Subcutaneous adipose tissue (tissue), 4 donors: ENCODE results near the gene RAB11FIP5. TPM values are rescaled to one million over a fixed set of nuclear protein-coding genes. Genes with fewer than 3 reads are reported as not detected.

Experiments used
- CTCF ChIP-seq: fragments of 450-650 bp; IDR thresholded peaks from one replicate; pipeline ENCODE4 v1.5.1; 2016; ENCODE audit warnings: low read depth, mild to moderate bottlenecking, control low read depth, antibody characterized with exemption, moderate library complexity
- total RNA-seq, 4 donors: library from RNA; depleted of rRNA; stranded (reverse); fragments of >200 nt; gene quantifications; one replicate each; pipeline ENCODE4 v1.1.0, GENCODE V29; 2016

Gene RAB11FIP5
- total RNA-seq, 4 donors from 2014 or later: 12.2 to 21.1 (median 15.5) TPM

GRCh38 chr2:73099486-73099885 is 13.3 kb downstream of the RAB11FIP5 start:
- TF ChIP-seq CTCF: no peak

GRCh38 chr2:73095910-73096309 is 16.8 kb downstream of the RAB11FIP5 start:
- TF ChIP-seq CTCF: no peak

DNA sequence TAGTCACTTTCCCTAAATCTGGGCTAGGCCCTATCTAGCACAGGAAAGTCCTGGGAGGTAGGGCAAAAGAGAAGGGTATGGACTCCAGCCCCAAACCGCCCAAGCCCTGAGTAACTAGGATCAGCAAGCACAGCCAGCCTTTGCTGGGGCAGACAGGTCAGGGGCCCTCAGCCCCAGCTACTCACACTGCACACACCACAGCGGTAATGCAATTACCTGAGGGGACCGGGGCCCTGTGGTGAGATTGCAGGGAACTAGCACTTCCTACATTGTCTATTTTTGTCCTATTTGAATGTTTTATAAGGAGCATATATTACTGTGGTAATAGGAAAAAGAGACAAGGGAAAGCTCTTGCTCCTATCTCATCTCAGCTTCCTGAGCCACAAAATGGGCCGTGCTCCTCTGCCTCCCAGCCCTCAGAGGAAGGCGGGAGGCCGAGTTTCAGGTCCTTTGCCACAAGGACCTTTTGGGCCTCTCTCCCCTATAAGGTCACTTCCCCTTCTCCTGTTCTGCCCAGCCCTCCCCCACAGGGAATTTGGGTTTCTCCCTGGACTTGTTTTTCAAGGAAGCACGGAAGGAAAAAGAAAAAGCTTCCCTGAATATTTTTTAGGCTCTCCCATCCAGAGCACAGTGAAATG is 20.5 kb downstream of the RAB11FIP5 start:
- no peak for TF ChIP-seq CTCF

DNA sequence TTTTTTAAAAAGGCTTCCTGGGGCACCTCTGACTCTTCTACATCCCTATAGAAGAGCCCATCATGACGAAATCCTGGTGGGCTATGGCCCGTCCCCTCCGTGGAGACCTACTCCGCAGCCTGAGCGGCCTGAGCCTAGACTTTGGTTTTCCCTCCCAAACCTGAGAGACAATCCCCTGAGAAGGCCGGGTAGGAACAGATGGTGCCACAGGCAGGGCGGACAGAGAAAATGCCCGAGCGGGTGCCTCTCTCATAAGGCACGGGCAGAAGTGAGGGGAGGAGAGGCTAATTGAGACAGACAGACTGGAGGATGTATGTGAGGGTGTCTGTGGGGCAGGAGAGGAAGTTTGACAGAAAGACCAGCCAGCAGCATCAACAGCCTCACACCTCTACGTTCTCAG is 21.1 kb downstream of the RAB11FIP5 start:
- TF ChIP-seq CTCF: no peak

GRCh38 chr2:73091164-73091563 is 21.6 kb downstream of the RAB11FIP5 start:
- no peak for TF ChIP-seq CTCF

- no peak for TF ChIP-seq CTCF
Observed at GRCh38 chr2:73089270-73090030, 23.3 kb downstream of the RAB11FIP5 start.

GRCh38 chr2:73088703-73089102 is 24.0 kb downstream of the RAB11FIP5 start:
- TF ChIP-seq CTCF: no peak
